22Rv1 (cell line): ENCODE measurements around the gene NIBAN1.

Experiments
- CTCF ChIP-seq: fragments of 450-650 bp; IDR thresholded peaks from 2 replicates; pipeline ENCODE4 v1.5.1; 2017; ENCODE audit warnings: mild to moderate bottlenecking
- ZFX ChIP-seq: fragments of 450-650 bp; IDR thresholded peaks from 2 replicates; pipeline ENCODE4 v1.6.1; 2017; ENCODE audit warnings: antibody characterized with exemption, borderline replicate concordance

- TF ChIP-seq CTCF (no peak), ZFX (no peak)
Measured at GRCh38 chr1:184932319-184932718, 42.0 kb downstream of the NIBAN1 start.
